Astrocyte (in vitro differentiated cells and primary cell): ENCODE results near the gene MPRIP. TPM values are rescaled to one million over a fixed set of nuclear protein-coding genes. Genes with fewer than 3 reads are reported as not detected.

ENCODE experiments used
- DNase-seq: peaks from one replicate; pipeline ENCODE4 v3.0.0-alpha.2; 2010; ENCODE audit warnings: low read depth
- FAIRE-seq: peaks from 2 replicates; lab custom pipeline; 2011; peaks lifted over from hg19 to GRCh38; lab: Jason Lieb, UNC
- H2AFZ ChIP-seq: 2 replicates; pipeline ENCODE4 v1.6.0; 2012; ENCODE audit warnings: low read depth, low read length, inconsistent platforms
- H3K27ac ChIP-seq: 2 replicates; pipeline ENCODE4 v1.5.1; 2011; ENCODE audit warnings: low read depth, low read length, inconsistent platforms
- H3K27me3 ChIP-seq: 2 replicates; pipeline ENCODE4 v1.6.0; 2011; ENCODE audit warnings: low read length, inconsistent platforms; ENCODE audit not compliant: insufficient read depth
- H3K36me3 ChIP-seq: 2 replicates; pipeline ENCODE4 v1.5.1; 2011; ENCODE audit warnings: low read length, inconsistent platforms; ENCODE audit not compliant: insufficient read depth
- H3K4me1 ChIP-seq: 2 replicates; pipeline ENCODE4 v1.5.1; 2011; ENCODE audit warnings: low read length, inconsistent platforms; ENCODE audit not compliant: insufficient read depth
- H3K4me2 ChIP-seq: 2 replicates; pipeline ENCODE4 v1.6.0; 2012; ENCODE audit warnings: low read length, inconsistent platforms
- H3K4me3 ChIP-seq: 2 replicates; pipeline ENCODE4 v1.5.1; 2011; ENCODE audit warnings: low read depth, mild to moderate bottlenecking, low read length, inconsistent platforms; ENCODE audit not compliant: insufficient read depth
- H3K79me2 ChIP-seq: 2 replicates; pipeline ENCODE4 v1.6.0; 2012; ENCODE audit warnings: mild to moderate bottlenecking, low read length, inconsistent platforms; ENCODE audit not compliant: insufficient read depth
- H3K9ac ChIP-seq: 2 replicates; pipeline ENCODE4 v1.6.0; 2012; ENCODE audit warnings: mild to moderate bottlenecking, low read length, inconsistent platforms
- H3K9me3 ChIP-seq: 2 replicates; pipeline ENCODE4 v1.5.1; 2012; ENCODE audit warnings: low read depth, mild to moderate bottlenecking, low read length, inconsistent platforms; ENCODE audit not compliant: insufficient read depth
- H4K20me1 ChIP-seq: 2 replicates; pipeline ENCODE4 v1.6.0; 2012; ENCODE audit warnings: low read length, inconsistent platforms; ENCODE audit not compliant: insufficient read depth
- H3K27ac Mint-ChIP-seq: one replicate; pipeline ENCODE4 v1.8.0; 2021; ENCODE audit warnings: mild to moderate bottlenecking, mixed read lengths; ENCODE audit not compliant: unreplicated experiment
- H3K27me3 Mint-ChIP-seq: one replicate; pipeline ENCODE4 v1.8.0; 2021; ENCODE audit warnings: low read depth, mixed read lengths; ENCODE audit not compliant: unreplicated experiment
- H3K36me3 Mint-ChIP-seq: one replicate; pipeline ENCODE4 v1.8.0; 2021; ENCODE audit warnings: low read depth, mixed read lengths; ENCODE audit not compliant: unreplicated experiment
- H3K4me1 Mint-ChIP-seq: one replicate; pipeline ENCODE4 v1.8.0; 2021; ENCODE audit warnings: low read depth, mixed read lengths; ENCODE audit not compliant: unreplicated experiment
- H3K4me3 Mint-ChIP-seq: one replicate; pipeline ENCODE4 v1.8.0; 2021; ENCODE audit warnings: mild to moderate bottlenecking, moderate library complexity, mixed read lengths; ENCODE audit not compliant: unreplicated experiment
- H3K9me3 Mint-ChIP-seq: one replicate; pipeline ENCODE4 v1.8.0; 2021; ENCODE audit warnings: mild to moderate bottlenecking, mixed read lengths; ENCODE audit not compliant: unreplicated experiment
- CTCF ChIP-seq: IDR thresholded peaks from 2 replicates; pipeline ENCODE4 v1.5.1; 2011; ENCODE audit warnings: low read depth, mild to moderate bottlenecking, inconsistent platforms, low read length, moderate library complexity; ENCODE audit not compliant: insufficient read depth
- EZH2 ChIP-seq: IDR thresholded peaks from 2 replicates; pipeline ENCODE4 v1.6.1; 2012; ENCODE audit warnings: mild to moderate bottlenecking, low read length, inconsistent platforms; ENCODE audit not compliant: insufficient read depth
- total RNA-seq: library from RNA; stranded (reverse); gene quantifications from 2 replicates; pipeline ENCODE4 v1.2.1, GENCODE V29; 2021

Gene MPRIP
- total RNA-seq, 1 donor from 2014 or later, result 176 TPM

GRCh38 chr17:17035490-17035889 is 6.8 kb upstream of the MPRIP start:
- Mint-ChIP-seq H3K4me3 (no peak overlapping the region), H3K9me3 (no peaks in the 10 kb centered on the region), H3K27me3 (peaks cover 2% of the 10 kb centered on the region), H3K4me1 (peaks cover 20% of the 10 kb centered on the region), H3K36me3 (no peaks in the 10 kb centered on the region), H3K27ac (no peak overlapping the region)
- no peaks in the 10 kb centered on the region for H3K9me3 ChIP-seq
- no peaks in the 10 kb centered on the region for H3K27me3 ChIP-seq
- no peak for TF ChIP-seq EZH2
- no peak for TF ChIP-seq CTCF
- no peaks in the 10 kb centered on the region for H4K20me1 ChIP-seq
- DNase-seq (no peak), FAIRE-seq (no peak)
- H2AFZ ChIP-seq, result no peak overlapping the region
- H3K4me3 ChIP-seq, result no peak overlapping the region
- peaks cover 38% of the 10 kb centered on the region for H3K4me1 ChIP-seq
- H3K9ac ChIP-seq, result no peak overlapping the region
- H3K36me3 ChIP-seq, result no peaks in the 10 kb centered on the region
- no peak overlapping the region for H3K4me2 ChIP-seq
- H3K27ac ChIP-seq, result no peak overlapping the region
- no peaks in the 10 kb centered on the region for H3K79me2 ChIP-seq

- Mint-ChIP-seq H3K27ac (no peak overlapping the region), H3K36me3 (no peaks in the 10 kb centered on the region), H3K9me3 (no peaks in the 10 kb centered on the region), H3K4me3 (no peak overlapping the region), H3K4me1 (peaks cover 19% of the 10 kb centered on the region), H3K27me3 (peaks cover 2% of the 10 kb centered on the region)
- Histone ChIP-seq H4K20me1 (no peaks in the 10 kb centered on the region), H3K27ac (no peak overlapping the region), H3K27me3 (no peaks in the 10 kb centered on the region), H3K4me2 (no peak overlapping the region), H3K9ac (no peak overlapping the region), H2AFZ (peak overlapping the region; percentile 2), H3K79me2 (no peaks in the 10 kb centered on the region), H3K4me1 (peaks cover 35% of the 10 kb centered on the region), H3K9me3 (no peaks in the 10 kb centered on the region), H3K36me3 (no peaks in the 10 kb centered on the region), H3K4me3 (no peak overlapping the region)
- DNase-seq, result no peak
- FAIRE-seq, result no peak
- TF ChIP-seq EZH2 (no peak), CTCF (no peak)
These were observed 6.2 kb upstream of the MPRIP start for GRCh38 chr17:17035920-17036523.

GRCh38 chr17:17036524-17036998 is 5.7 kb upstream of the MPRIP start:
- Histone ChIP-seq H3K79me2 (no peaks in the 10 kb centered on the region), H3K36me3 (no peaks in the 10 kb centered on the region), H3K9me3 (no peaks in the 10 kb centered on the region), H2AFZ (peak overlapping the region; percentile 2), H3K9ac (no peak overlapping the region), H3K27ac (no peak overlapping the region), H4K20me1 (no peaks in the 10 kb centered on the region), H3K27me3 (no peaks in the 10 kb centered on the region), H3K4me1 (peaks cover 35% of the 10 kb centered on the region), H3K4me3 (no peak overlapping the region), H3K4me2 (no peak overlapping the region)
- H3K4me1 Mint-ChIP-seq, result peaks cover 22% of the 10 kb centered on the region
- no peaks in the 10 kb centered on the region for H3K9me3 Mint-ChIP-seq
- peaks cover 2% of the 10 kb centered on the region for H3K27me3 Mint-ChIP-seq
- H3K36me3 Mint-ChIP-seq, result no peaks in the 10 kb centered on the region
- no peak for FAIRE-seq
- no peak overlapping the region for H3K4me3 Mint-ChIP-seq
- TF ChIP-seq EZH2 (no peak), CTCF (no peak)
- DNase-seq, result no peak
- no peak overlapping the region for H3K27ac Mint-ChIP-seq
